ENCODE measurements around the gene NRTN. TPM values are rescaled to one million over a fixed set of nuclear protein-coding genes. Genes with fewer than 3 reads are reported as not detected.

The NRTN gene
- total RNA-seq, 2 experiments from 2014 or later, result 0.21 to 0.32 TPM

GRCh38 chr19:5820785-5821184 is 15.9 kb downstream of the NRTN start:
- ATAC-seq, result no peak
- H3K9me3 Mint-ChIP-seq (ENCODE audit: low read depth), result no peaks in the 10 kb centered on the region
- H3K36me3 Mint-ChIP-seq (ENCODE audit: low read depth), result no peaks in the 10 kb centered on the region
- H3K27me3 Mint-ChIP-seq, result peaks cover 3% of the 10 kb centered on the region
- no peak for DNase-seq
- no peaks in the 10 kb centered on the region for H3K4me1 Mint-ChIP-seq
- ChIA-PET POLR2A (interaction anchor here (0.6 kb wide), 1 partner anchor 287 kb away, joined by 3 read pairs; no protein-coding TSS in a partner anchor), CTCF (interaction anchor here (2.7 kb wide), 1 partner anchor 17 kb away, joined by 8 read pairs; the partner anchor contains the start of gene NRTN)
- H3K27ac Mint-ChIP-seq, result peak overlapping the region; percentile 19
- intact Hi-C loops (cut with DNase I, micrococcal nuclease), result no loop called here
- H3K4me3 Mint-ChIP-seq, result no peak overlapping the region

- no peak for DNase-seq
- peaks cover 3% of the 10 kb centered on the region for H3K27me3 Mint-ChIP-seq
- no peaks in the 10 kb centered on the region for H3K36me3 Mint-ChIP-seq (ENCODE audit: low read depth)
- H3K27ac Mint-ChIP-seq, result no peak overlapping the region
- CTCF ChIA-PET, result interaction anchor here (1.2 to 2.7 kb wide), 2 partner anchors 15 to 18 kb away, joined by 4 to 8 read pairs; partner anchors contain the start of gene NRTN
- H3K4me1 Mint-ChIP-seq, result peaks cover 2% of the 10 kb centered on the region
- no peaks in the 10 kb centered on the region for H3K9me3 Mint-ChIP-seq (ENCODE audit: low read depth)
- POLR2A ChIA-PET, result interaction anchor here (0.6 kb wide), 2 partner anchors 287 to 345 kb away, joined by 3 read pairs; no protein-coding TSS in a partner anchor
- ATAC-seq, result no peak
- no peak overlapping the region for H3K4me3 Mint-ChIP-seq
- intact Hi-C loops (cut with DNase I, micrococcal nuclease), result no loop called here
Measured at GRCh38 chr19:5821521-5822180, 16.8 kb downstream of the NRTN start.

GRCh38 chr19:5822181-5822844 is 17.4 kb downstream of the NRTN start:
- Mint-ChIP-seq H3K4me3 (no peak overlapping the region), H3K9me3 (ENCODE audit: low read depth) (no peaks in the 10 kb centered on the region), H3K27me3 (peaks cover 3% of the 10 kb centered on the region), H3K27ac (no peak overlapping the region), H3K36me3 (ENCODE audit: low read depth) (no peaks in the 10 kb centered on the region), H3K4me1 (peaks cover 4% of the 10 kb centered on the region)
- ChIA-PET CTCF (interaction anchor here (1.2 to 2.7 kb wide), 2 partner anchors 16 to 18 kb away, joined by 4 to 8 read pairs; partner anchors contain the start of gene NRTN), POLR2A (interaction anchor here (0.6 kb wide), 1 partner anchor 345 kb away, joined by 3 read pairs; no protein-coding TSS in a partner anchor)
- intact Hi-C loops (cut with DNase I, micrococcal nuclease), result no loop called here
- ATAC-seq (no peak), DNase-seq (no peak)

- H3K27me3 Mint-ChIP-seq, result peaks cover 3% of the 10 kb centered on the region
- no peak overlapping the region for H3K4me3 Mint-ChIP-seq
- H3K36me3 Mint-ChIP-seq (ENCODE audit: low read depth), result no peaks in the 10 kb centered on the region
- no peaks in the 10 kb centered on the region for H3K9me3 Mint-ChIP-seq (ENCODE audit: low read depth)
- no peak for ATAC-seq
- no peak for DNase-seq
- CTCF ChIA-PET, result no interaction called here
- H3K4me1 Mint-ChIP-seq, result peaks cover 4% of the 10 kb centered on the region
- intact Hi-C loops (cut with DNase I, micrococcal nuclease), result no loop called here
- no peak overlapping the region for H3K27ac Mint-ChIP-seq
- POLR2A ChIA-PET, result no interaction called here
Measured at GRCh38 chr19:5823579-5824281, 18.9 kb downstream of the NRTN start.

- intact Hi-C loops (cut with DNase I, micrococcal nuclease), result loop anchor here in 1 of 2 experiments (5.0 kb wide), 2 partner anchors 638 to 1817 kb away; partner anchors contain the start of genes CRB3 and PIAS4
- no peak for DNase-seq
Measured at GRCh38 chr19:5824751-5825150, 19.9 kb downstream of the NRTN start.

GRCh38 chr19:5825178-5825577 is 20.3 kb downstream of the NRTN start:
- H3K27ac Mint-ChIP-seq, result no peak overlapping the region
- H3K27me3 Mint-ChIP-seq, result peaks cover 3% of the 10 kb centered on the region
- H3K4me3 Mint-ChIP-seq, result no peak overlapping the region
- POLR2A ChIA-PET, result no interaction called here
- no peaks in the 10 kb centered on the region for H3K36me3 Mint-ChIP-seq (ENCODE audit: low read depth)
- intact Hi-C loops (cut with DNase I, micrococcal nuclease), result loop anchor here in 1 of 2 experiments (5.0 kb wide), 2 partner anchors 637 to 1818 kb away; partner anchors contain the start of genes CRB3 and PIAS4
- CTCF ChIA-PET, result interaction anchor here (1.0 kb wide), 1 partner anchor 21 kb away, joined by 5 read pairs; no protein-coding TSS in a partner anchor
- peaks cover 4% of the 10 kb centered on the region for H3K4me1 Mint-ChIP-seq
- ATAC-seq (no peak), DNase-seq (no peak)
- H3K9me3 Mint-ChIP-seq (ENCODE audit: low read depth), result no peaks in the 10 kb centered on the region

More at GRCh38 chr19:5824751-5825150, 19.9 kb downstream of the NRTN start:
- no peak for ATAC-seq
- ChIA-PET POLR2A (no interaction called here), CTCF (interaction anchor here (1.0 kb wide), 1 partner anchor 21 kb away, joined by 5 read pairs; no protein-coding TSS in a partner anchor)
- Mint-ChIP-seq H3K36me3 (ENCODE audit: low read depth) (no peaks in the 10 kb centered on the region), H3K4me3 (no peak overlapping the region), H3K9me3 (ENCODE audit: low read depth) (no peaks in the 10 kb centered on the region), H3K4me1 (peaks cover 4% of the 10 kb centered on the region), H3K27ac (no peak overlapping the region), H3K27me3 (peaks cover 3% of the 10 kb centered on the region)

- peak overlapping the region; percentile 92 for H3K4me3 Mint-ChIP-seq
- H3K36me3 Mint-ChIP-seq (ENCODE audit: low read depth), result no peaks in the 10 kb centered on the region
- ChIA-PET POLR2A (interaction anchor here (1.5 to 2.5 kb wide), 2 partner anchors 23 to 858 kb away, joined by 4 to 18 read pairs; partner anchors contain the start of gene KDM4B), CTCF (interaction anchor here (2.9 kb wide), 1 partner anchor 23 kb away, joined by 33 read pairs; the partner anchor contains the start of gene NRTN)
- H3K4me1 Mint-ChIP-seq, result peaks cover 4% of the 10 kb centered on the region
- intact Hi-C loops (cut with DNase I, micrococcal nuclease), result loop anchor here in 1 of 2 experiments (2.0 to 5.0 kb wide), 3 partner anchors 126 to 1819 kb away; partner anchors contain the start of genes CRB3 and PIAS4
- DNase-seq, result peak; percentile 49
- H3K27ac Mint-ChIP-seq, result peak overlapping the region; percentile 84
- no peaks in the 10 kb centered on the region for H3K9me3 Mint-ChIP-seq (ENCODE audit: low read depth)
- no peak for ATAC-seq
- H3K27me3 Mint-ChIP-seq, result no peaks in the 10 kb centered on the region
Measured at GRCh38 chr19:5826531-5827341, 21.9 kb downstream of the NRTN start.

- ChIA-PET POLR2A (interaction anchor here (1.5 to 2.8 kb wide), 5 partner anchors 23 to 859 kb away, joined by 4 to 25 read pairs (median 12); partner anchors contain the start of genes CATSPERD, DUS3L, KDM4B and LONP1), CTCF (interaction anchor here (0.6 to 2.9 kb wide), 8 partner anchors 16 to 1299 kb away, joined by 3 to 33 read pairs (median 4); partner anchors contain the start of genes NRTN and VMAC)
- H3K36me3 Mint-ChIP-seq (ENCODE audit: low read depth), result no peaks in the 10 kb centered on the region
- peaks cover 4% of the 10 kb centered on the region for H3K4me1 Mint-ChIP-seq
- no peaks in the 10 kb centered on the region for H3K27me3 Mint-ChIP-seq
- ATAC-seq, result no peak
- no peak for DNase-seq
- no peaks in the 10 kb centered on the region for H3K9me3 Mint-ChIP-seq (ENCODE audit: low read depth)
- H3K4me3 Mint-ChIP-seq, result peak overlapping the region; percentile 92
- intact Hi-C loops (cut with DNase I, micrococcal nuclease), result loop anchor here in 1 of 2 experiments (2.0 to 5.0 kb wide), 3 partner anchors 125 to 1820 kb away; partner anchors contain the start of genes CRB3 and PIAS4
- H3K27ac Mint-ChIP-seq, result peak overlapping the region; percentile 84
Measured at GRCh38 chr19:5827342-5827890, 22.5 kb downstream of the NRTN start.

- Mint-ChIP-seq H3K9me3 (ENCODE audit: low read depth) (no peaks in the 10 kb centered on the region), H3K4me3 (peak overlapping the region; percentile 92), H3K27me3 (no peaks in the 10 kb centered on the region), H3K27ac (peak overlapping the region; percentile 96), H3K4me1 (peaks cover 4% of the 10 kb centered on the region), H3K36me3 (ENCODE audit: low read depth) (no peaks in the 10 kb centered on the region)
- POLR2A ChIA-PET, result interaction anchor here (0.5 to 2.8 kb wide), 7 partner anchors 12 to 859 kb away, joined by 4 to 25 read pairs (median 6); partner anchors contain the start of genes CATSPERD, DUS3L, KDM4B and LONP1
- intact Hi-C loops (cut with DNase I, micrococcal nuclease), result loop anchor here (1.0 to 5.0 kb wide), 13 partner anchors 24 to 1821 kb away; partner anchors contain the start of genes VMAC (in 2 of the 2), CATSPERD (in 1 of the 2), CRB3 (in 1 of the 2) and LONP1 (in 1 of the 2)
- peak; percentile 98 for DNase-seq
- ATAC-seq, result peak; percentile 84
- CTCF ChIA-PET, result interaction anchor here (0.6 to 2.9 kb wide), 10 partner anchors 17 to 1299 kb away, joined by 3 to 33 read pairs (median 4); partner anchors contain the start of genes NDUFA11, NRTN and VMAC
Measured at GRCh38 chr19:5827891-5828660, 23.2 kb downstream of the NRTN start.
